H1 (cell line): ENCODE results near the gene PTX3. TPM values are rescaled to one million over a fixed set of nuclear protein-coding genes. Genes with fewer than 3 reads are reported as not detected.

ENCODE experiments used
- CTCF ChIA-PET: fragments of 300-600 bp; sonication (Branson Sonifier 250); formaldehyde crosslinking; loops from one replicate; lab custom pipeline; 2021; ENCODE audit not compliant: partially characterized antibody; lab: Charles Lee
- POLR2A ChIA-PET: fragments of 300-600 bp; sonication (Branson Sonifier 250); formaldehyde crosslinking; loops from one replicate; lab custom pipeline; 2021; ENCODE audit warnings: inconsistent platforms; ENCODE audit not compliant: partially characterized antibody; lab: Charles Lee
- DNase-seq, 2 experiments: peaks; one replicate each; pipeline versions ENCODE4 v3.0.0 to v3.0.0-alpha.2; 2010 to 2022; ENCODE audit warnings: low spot score in 2 of 2, low read depth in 1 of 2, mixed read lengths in 1 of 2
- FAIRE-seq: peaks from 2 replicates; lab custom pipeline; 2011; peaks lifted over from hg19 to GRCh38; lab: Jason Lieb, UNC
- H2AFZ ChIP-seq: 2 replicates; pipeline ENCODE4 v1.8.1; 2012; ENCODE audit warnings: low read length, inconsistent platforms
- H2AK5ac ChIP-seq: 2 replicates; pipeline ENCODE4 v1.6.1; 2013; ENCODE audit warnings: low read depth, low read length
- H2BK120ac ChIP-seq: replicated peaks from 2 replicates; pipeline ENCODE3; 2013; ENCODE audit warnings: low read depth, low read length, inconsistent platforms
- H2BK12ac ChIP-seq: 2 replicates; pipeline ENCODE4 v1.6.1; 2013; ENCODE audit warnings: low read depth, low read length
- H2BK15ac ChIP-seq: 2 replicates; pipeline ENCODE4 v1.6.1; 2013; ENCODE audit warnings: low read length
- H2BK20ac ChIP-seq: 2 replicates; pipeline ENCODE4 v1.6.1; 2013; ENCODE audit warnings: low read length
- H2BK5ac ChIP-seq: 2 replicates; pipeline ENCODE4 v1.6.1; 2013; ENCODE audit warnings: low read depth, low read length
- H3K14ac ChIP-seq: 2 replicates; pipeline ENCODE4 v1.6.1; 2013; ENCODE audit warnings: inconsistent platforms; ENCODE audit not compliant: insufficient read length
- H3K18ac ChIP-seq: 2 replicates; pipeline ENCODE4 v1.6.1; 2013; ENCODE audit warnings: low read length; ENCODE audit errors: extremely low read depth
- H3K23ac ChIP-seq: 2 replicates; pipeline ENCODE4 v1.6.1; 2013; ENCODE audit warnings: inconsistent platforms; ENCODE audit not compliant: insufficient read length
- H3K23me2 ChIP-seq: 2 replicates; pipeline ENCODE4 v1.6.1; 2013; ENCODE audit warnings: low read depth, low read length
- H3K27ac ChIP-seq: 2 replicates; pipeline ENCODE4 v1.6.1; 2011; ENCODE audit warnings: low read depth, low read length, inconsistent platforms
- H3K27me3 ChIP-seq, 4 experiments: replicated peaks in 1 of 4; 1 replicate in 1 of 4; 2 replicates in 3 of 4; pipeline versions ENCODE4 v1.6.1 to v1.8.1; 2011 to 2013; ENCODE audit warnings: low read length in 3 of 4, mild to moderate bottlenecking in 3 of 4, inconsistent platforms in 2 of 4, mixed read lengths in 2 of 4, moderate library complexity in 1 of 4; ENCODE audit not compliant: control insufficient read depth in 3 of 4, insufficient read depth in 3 of 4; ENCODE audit errors: extremely low read depth in 1 of 4
- H3K36me3 ChIP-seq, 4 experiments: 2 replicates each; pipeline versions ENCODE4 v1.6.1 to v1.8.1; 2011 to 2013; ENCODE audit warnings: mild to moderate bottlenecking in 4 of 4, low read length in 3 of 4, moderate library complexity in 2 of 4, control low read depth in 1 of 4, inconsistent platforms in 1 of 4; ENCODE audit not compliant: insufficient read depth in 4 of 4, control insufficient read depth in 2 of 4
- H3K4ac ChIP-seq: replicated peaks from 2 replicates; pipeline ENCODE3; 2013; ENCODE audit warnings: low read length, low read depth, mixed read lengths, inconsistent platforms; ENCODE audit not compliant: insufficient read length
- H3K4me1 ChIP-seq, 4 experiments: replicated peaks in 1 of 4; 1 replicate in 1 of 4; 2 replicates in 3 of 4; pipeline versions ENCODE4 v1.6.1 to v1.8.1; 2011 to 2013; ENCODE audit warnings: low read length in 3 of 4, inconsistent platforms in 2 of 4, mixed read lengths in 1 of 4; ENCODE audit not compliant: insufficient read depth in 4 of 4, control insufficient read depth in 3 of 4
- H3K4me2 ChIP-seq, 2 experiments: 2 replicates each; pipeline versions ENCODE4 v1.6.1 to v1.8.1; 2011 to 2013; ENCODE audit warnings: low read depth in 2 of 2, low read length in 2 of 2, control low read depth in 1 of 2, inconsistent platforms in 1 of 2, mild to moderate bottlenecking in 1 of 2; ENCODE audit not compliant: insufficient read depth in 1 of 2
- H3K4me3 ChIP-seq, 4 experiments: fragments of 200-600, 300-600 bp in 1 of 4; sonication (generic), shearing (Covaris generic), sonication (Bioruptor Twin) in 1 of 4; 2 replicates each; pipeline versions ENCODE4 v1.5.1 to v1.8.1; 2011 to 2016; ENCODE audit warnings: low read length in 4 of 4, low read depth in 3 of 4, control low read depth in 2 of 4, inconsistent platforms in 2 of 4, mild to moderate bottlenecking in 2 of 4, mixed read lengths in 1 of 4, moderate library complexity in 1 of 4; ENCODE audit not compliant: insufficient read depth in 2 of 4; ENCODE audit errors: extremely low read depth in 1 of 4
- H3K56ac ChIP-seq: replicated peaks from 2 replicates; pipeline ENCODE3; 2013; ENCODE audit warnings: low read depth, mild to moderate bottlenecking, mixed read lengths, low read length, inconsistent platforms; ENCODE audit not compliant: insufficient read length
- H3K79me1 ChIP-seq: 2 replicates; pipeline ENCODE4 v1.6.1; 2013; ENCODE audit warnings: low read depth, low read length, control low read depth
- H3K79me2 ChIP-seq, 2 experiments: 2 replicates each; pipeline versions ENCODE4 v1.6.1 to v1.8.1; 2012 to 2013; ENCODE audit warnings: low read length in 2 of 2, mild to moderate bottlenecking in 2 of 2, inconsistent platforms in 1 of 2; ENCODE audit not compliant: insufficient read depth in 2 of 2, control insufficient read depth in 1 of 2
- H3K9ac ChIP-seq, 4 experiments: replicated peaks in 1 of 4; 1 replicate in 1 of 4; 2 replicates in 3 of 4; pipeline versions ENCODE4 v1.6.1 to v1.8.1; 2011 to 2013; ENCODE audit warnings: low read depth in 3 of 4, low read length in 3 of 4, control low read depth in 2 of 4, mild to moderate bottlenecking in 2 of 4, moderate library complexity in 2 of 4, inconsistent platforms in 1 of 4; ENCODE audit errors: extremely low read depth in 1 of 4
- H3K9me3 ChIP-seq, 2 experiments: 2 replicates each; pipeline versions ENCODE4 v1.6.1 to v1.8.1; 2012 to 2013; ENCODE audit warnings: mild to moderate bottlenecking in 2 of 2, moderate library complexity in 2 of 2, control low read depth in 1 of 2, inconsistent platforms in 1 of 2, low read depth in 1 of 2, low read length in 1 of 2, mixed read lengths in 1 of 2; ENCODE audit not compliant: insufficient read depth in 2 of 2
- H4K20me1 ChIP-seq, 2 experiments: replicated peaks in 1 of 2; 2 replicates each; pipeline versions ENCODE3 to v1.8.1; 2011 to 2013; ENCODE audit warnings: inconsistent platforms in 2 of 2, low read length in 2 of 2, mild to moderate bottlenecking in 1 of 2; ENCODE audit not compliant: insufficient read depth in 2 of 2, control insufficient read depth in 1 of 2
- H4K5ac ChIP-seq: 2 replicates; pipeline ENCODE4 v1.6.1; 2013; ENCODE audit warnings: low read length, low read depth, mixed read lengths, inconsistent platforms; ENCODE audit not compliant: insufficient read length
- H4K8ac ChIP-seq: 2 replicates; pipeline ENCODE4 v1.8.0; 2013; ENCODE audit warnings: mild to moderate bottlenecking, moderate library complexity, low read length, inconsistent platforms; ENCODE audit not compliant: insufficient read depth; ENCODE audit errors: extremely low read depth
- H4K91ac ChIP-seq: replicated peaks from 2 replicates; pipeline ENCODE3; 2013; ENCODE audit warnings: low read length, mixed read lengths, inconsistent platforms; ENCODE audit not compliant: insufficient read length
- SP2 ChIP-seq: IDR thresholded peaks from 2 replicates; pipeline ENCODE4 v1.6.1; 2012; ENCODE audit warnings: mild to moderate bottlenecking, low read length, inconsistent platforms
- WGBS, 2 experiments: shearing (Covaris generic) in 1 of 2; methylation state at CpG; one replicate each; pipeline versions ENCODE4 v1.1.6 to v1.1.7; 2013 to 2015; ENCODE audit warnings: low lambda C conversion rate in 2 of 2, mixed read lengths in 2 of 2, inconsistent platforms in 1 of 2, low coverage in 1 of 2, missing lambda C conversion rate in 1 of 2; ENCODE audit not compliant: insufficient replicate concordance in 2 of 2, insufficient coverage in 1 of 2, insufficient read length in 1 of 2; ENCODE audit errors: extremely low coverage in 1 of 2, missing lambda C conversion rate in 1 of 2; 5-methylcytosine and 5-hydroxymethylcytosine counted together
- polyA plus RNA-seq, 7 experiments: library from polyadenylated mRNA; depleted of rRNA in 3 of 7; stranded (reverse) in 5 of 7; unstranded in 2 of 7; fragments of >200 nt in 5 of 7; fragments of 200-250 nt in 2 of 7; gene quantifications; 1 replicate in 5 of 7; 2 replicates in 1 of 7; 4 replicates in 1 of 7; pipeline versions ENCODE4 v1.2.1 to v1.2.3, GENCODE V29; 2011 to 2013; ENCODE audit warnings: missing spikeins in 2 of 7, mixed read lengths in 2 of 7
- total RNA-seq: library from RNA; stranded (reverse); fragmentation: NEBNext Ultra II Directional; extraction: Animal tissue kit (Norgen Biotek cat#: 25700); gene quantifications from 2 replicates; pipeline ENCODE4 v1.2.1, GENCODE V29; 2021

The PTX3 gene
- total and polyA plus RNA-seq, 2 of the 8 experiments (the other 6 are each of a cell fraction or from before 2014, with no cell fraction given) = 1.2 to 1.7 TPM

- ChIA-PET POLR2A (no interaction called here), CTCF (interaction anchor here (1.1 to 5.1 kb wide), 5 partner anchors 10 to 132 kb away, joined by 3 to 13 read pairs (median 4); no protein-coding TSS in a partner anchor)
- 83% methylated on average over 1 of the region's 1 CpG; no CpG with 5 or more reads in 1 of the 2 experiments for WGBS, 2 experiments
- Histone ChIP-seq H3K79me2 (no peaks in the 10 kb centered on the region), H2BK20ac (no peak overlapping the region), H3K18ac (no peak overlapping the region), H4K20me1 (no peaks in the 10 kb centered on the region), H2BK120ac (no peak overlapping the region), H3K27me3 (no peaks in the 10 kb centered on the region), H3K4me3 (no peak overlapping the region), H3K4me1 (no peaks in the 10 kb centered on the region), H3K9me3 (no peaks in the 10 kb centered on the region), H4K91ac (no peak overlapping the region), H3K4me2 (no peak overlapping the region), H2AFZ (no peak overlapping the region), H3K4ac (no peak overlapping the region), H2BK15ac (no peak overlapping the region), H3K56ac (no peak overlapping the region), H2BK5ac (no peak overlapping the region), H3K14ac (no peak overlapping the region), H4K8ac (no peak overlapping the region), H3K27ac (no peak overlapping the region), H3K23ac (no peak overlapping the region), H3K23me2 (no peaks in the 10 kb centered on the region; the same call in 1 of the 2 replicates), H3K36me3 (no peaks in the 10 kb centered on the region), H3K9ac (no peak overlapping the region), H2BK12ac (no peak overlapping the region), H3K79me1 (no peaks in the 10 kb centered on the region), H2AK5ac (no peak overlapping the region), H4K5ac (no peak overlapping the region)
- DNase-seq (no peak), FAIRE-seq (no peak)
- no peak for TF ChIP-seq SP2
These were observed 27.2 kb downstream of the PTX3 start for GRCh38 chr3:157463816-157464215.
